Ovary (tissue), 3 donors: ENCODE results near the gene MBD3L2.

Experiments
- CTCF ChIP-seq, 3 donors: fragments of 450-650 bp in 2 of 3; fragments of 200-600 bp in 1 of 3; IDR thresholded peaks; one replicate each; pipeline versions ENCODE4 v1.5.1 to v1.8.0; 2016 to 2022; ENCODE audit warnings: antibody characterized with exemption in 3 of 3, mild to moderate bottlenecking in 1 of 3
- EP300 ChIP-seq: sonication (generic); formaldehyde crosslinking; IDR thresholded peaks from one replicate; pipeline ENCODE4 v1.6.1; 2017; ENCODE audit warnings: antibody characterized with exemption
- POLR2A ChIP-seq: fragments of 450-650 bp; IDR thresholded peaks from one replicate; pipeline ENCODE4 v1.6.1; 2017; ENCODE audit warnings: antibody characterized with exemption, mild to moderate bottlenecking, moderate library complexity
- donor health status: DM: no; HTN: no; CAD: no.

DNA sequence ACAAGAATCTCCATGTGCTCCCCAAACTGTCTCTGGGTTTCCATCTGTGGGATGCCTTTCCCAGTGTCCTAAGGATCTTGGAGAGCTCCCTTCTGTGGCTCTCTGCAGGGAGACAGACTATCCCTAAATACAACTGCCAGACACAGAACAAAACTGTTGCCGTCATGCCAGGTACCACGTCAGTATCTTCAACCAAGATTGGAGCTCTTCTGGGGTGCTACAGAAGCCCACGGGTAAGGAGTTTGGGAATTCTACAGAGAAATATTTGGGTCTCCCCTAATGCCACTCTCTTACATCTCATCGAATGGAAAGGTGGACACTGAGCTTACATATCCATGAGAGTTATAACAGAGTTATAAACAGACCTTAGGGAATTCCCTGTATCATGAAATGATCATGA is 14.2 kb downstream of the MBD3L2 start:
- TF ChIP-seq POLR2A (no peak), EP300 (no peak), CTCF (IDR thresholded peaks at IDR 0.05) (no peak)
